NOMO-1 treated with DMSO at 0.1 percent for 48 hours (cell line): ENCODE measurements around the gene ID3.
A peak's percentile ranks its signal among the peaks of the same experiment; 100 is the strongest.
"Not testable (repeated sequence)": the region's sequence is repeated elsewhere in the genome, so short reads cannot be mapped to it uniquely, and the experiment has no call there.

ENCODE experiments used
- DNase-seq: peaks from one replicate; lab custom pipeline; 2025; ENCODE audit not compliant: unreplicated experiment; lab: John Stamatoyannopoulos, UW

The ID3 gene

GRCh38 chr1:23589585-23589986, 30.3 kb upstream of the ID3 start:
- no peak for DNase-seq

GRCh38 chr1:23588749-23589548, 29.6 kb upstream of the ID3 start:
- no peak for DNase-seq

- peak; percentile 87 for DNase-seq
Measured at GRCh38 chr1:23585321-23586022, 26.2 kb upstream of the ID3 start.

GRCh38 chr1:23583727-23584126, 24.4 kb upstream of the ID3 start:
- DNase-seq = not testable (repeated sequence)

- DNase-seq = no peak
Measured at GRCh38 chr1:23582820-23583219, 23.5 kb upstream of the ID3 start.

- DNase-seq = no peak
Measured at GRCh38 chr1:23581219-23581618, 21.9 kb upstream of the ID3 start.

- no peak for DNase-seq
Measured at GRCh38 chr1:23578997-23579363, 19.7 kb upstream of the ID3 start.

GRCh38 chr1:23578311-23578996, 19.2 kb upstream of the ID3 start:
- no peak for DNase-seq

GRCh38 chr1:23577056-23578004, 18.0 kb upstream of the ID3 start:
- DNase-seq = peak; percentile 81

GRCh38 chr1:23576338-23577055, 17.2 kb upstream of the ID3 start:
- no peak for DNase-seq

GRCh38 chr1:23575226-23575810, 16.0 kb upstream of the ID3 start:
- no peak for DNase-seq

GRCh38 chr1:23574265-23574754, 15.0 kb upstream of the ID3 start:
- no peak for DNase-seq

GRCh38 chr1:23573574-23574182, 14.4 kb upstream of the ID3 start:
- no peak for DNase-seq

- DNase-seq = no peak
Measured at GRCh38 chr1:23571465-23571864, 12.2 kb upstream of the ID3 start.

- no peak for DNase-seq
Measured at GRCh38 chr1:23570001-23570691, 10.8 kb upstream of the ID3 start.

GRCh38 chr1:23568608-23569383, 9.5 kb upstream of the ID3 start:
- no peak for DNase-seq

- DNase-seq = no peak
Measured at GRCh38 chr1:23567996-23568607, 8.8 kb upstream of the ID3 start.

GRCh38 chr1:23567629-23567995, 8.3 kb upstream of the ID3 start:
- DNase-seq = no peak
